Caco-2 (cell line): ENCODE results near the gene KRT71. TPM values are rescaled to one million over a fixed set of nuclear protein-coding genes. Genes with fewer than 3 reads are reported as not detected.

Experiments
- BruUV-seq: library from RNA; stranded (reverse); fragments of 400-500 nt; replicated peaks from 2 replicates; lab custom pipeline; 2021; lab: Mats Ljungman, UMichigan
- CTCF ChIA-PET: fragments of 300-600 bp; sonication (Branson Sonifier 250); formaldehyde crosslinking; loops from one replicate; lab custom pipeline; 2022; ENCODE audit warnings: antibody characterized with exemption; lab: Charles Lee
- POLR2A ChIA-PET: fragments of 300-600 bp; sonication (Branson Sonifier 250); formaldehyde crosslinking; loops from one replicate; lab custom pipeline; 2022; ENCODE audit warnings: antibody characterized with exemption; lab: Charles Lee
- DNase-seq, 2 experiments: peaks; one replicate each; pipeline versions ENCODE4 v3.0.0 to v3.0.0-alpha.2; 2020 to 2022
- H3K27me3 ChIP-seq: replicated peaks from 2 replicates; pipeline ENCODE4 v1.6.0; 2011; ENCODE audit warnings: low read length; ENCODE audit not compliant: control insufficient read depth, insufficient read depth
- H3K36me3 ChIP-seq: 2 replicates; pipeline ENCODE4 v1.5.1; 2011; ENCODE audit warnings: low read length; ENCODE audit not compliant: control insufficient read depth, insufficient read depth
- H3K4me1 ChIP-seq: fragments of 250-450 bp; sonication (Bioruptor Pico); 2 replicates; pipeline ENCODE4 v1.5.1; 2020; ENCODE audit warnings: mild to moderate bottlenecking
- H3K4me3 ChIP-seq: 2 replicates; pipeline ENCODE4 v1.5.1; 2011; ENCODE audit warnings: low read depth, mild to moderate bottlenecking, control low read depth, low read length
- H3K9me3 ChIP-seq: fragments of 250-450 bp; sonication (Bioruptor Pico); 2 replicates; pipeline ENCODE4 v1.5.1; 2020; ENCODE audit warnings: mild to moderate bottlenecking, moderate library complexity
- H3K27ac Mint-ChIP-seq: one replicate; pipeline ENCODE4 v1.8.0; 2022; ENCODE audit warnings: mixed read lengths; ENCODE audit not compliant: unreplicated experiment
- H3K27me3 Mint-ChIP-seq: one replicate; pipeline ENCODE4 v1.8.0; 2022; ENCODE audit warnings: mixed read lengths; ENCODE audit not compliant: insufficient read depth, unreplicated experiment
- H3K36me3 Mint-ChIP-seq: one replicate; pipeline ENCODE4 v1.8.0; 2022; ENCODE audit warnings: mild to moderate bottlenecking, mixed read lengths; ENCODE audit not compliant: insufficient read depth, unreplicated experiment
- H3K4me1 Mint-ChIP-seq: one replicate; pipeline ENCODE4 v1.8.0; 2022; ENCODE audit warnings: low read depth, mixed read lengths; ENCODE audit not compliant: unreplicated experiment
- H3K4me3 Mint-ChIP-seq: one replicate; pipeline ENCODE4 v1.8.0; 2022; ENCODE audit warnings: mild to moderate bottlenecking, moderate library complexity, mixed read lengths; ENCODE audit not compliant: unreplicated experiment
- H3K9me3 Mint-ChIP-seq: one replicate; pipeline ENCODE4 v1.8.0; 2022; ENCODE audit warnings: mixed read lengths; ENCODE audit not compliant: unreplicated experiment
- CTCF ChIP-seq, 2 experiments: fragments of 200-600 bp in 1 of 2; IDR thresholded peaks; 1 replicate in 1 of 2; 2 replicates in 1 of 2; pipeline versions ENCODE4 v1.5.1 to v1.8.0; 2011 to 2022; ENCODE audit warnings: antibody characterized with exemption in 1 of 2, control low read depth in 1 of 2, inconsistent platforms in 1 of 2, low read depth in 1 of 2, low read length in 1 of 2, mild to moderate bottlenecking in 1 of 2, moderate library complexity in 1 of 2; ENCODE audit not compliant: insufficient read depth in 1 of 2, severe bottlenecking in 1 of 2, unreplicated experiment in 1 of 2
- intact Hi-C: fragments of 100-400 bp; cut with micrococcal nuclease; formaldehyde crosslinking; loops from one replicate; pipeline ENCODE4 v1.10.0; 2022; ENCODE audit not compliant: unreplicated experiment
- total RNA-seq: library from RNA; stranded (reverse); gene quantifications from 2 replicates; pipeline ENCODE4 v1.2.3, GENCODE V29; 2022

Gene KRT71
- total RNA-seq, 1 experiment from 2014 or later: 1.2 TPM

GRCh38 chr12:52546126-52546525 lies 6.8 kb downstream of the KRT71 start:
- ChIA-PET POLR2A (no interaction called here), CTCF (no interaction called here)
- Histone ChIP-seq H3K4me1 (peaks cover 22% of the 10 kb centered on the region), H3K9me3 (no peaks in the 10 kb centered on the region), H3K4me3 (no peak overlapping the region), H3K36me3 (no peaks in the 10 kb centered on the region), H3K27me3 (no peaks in the 10 kb centered on the region)
- no peaks in the 10 kb centered on the region for H3K27me3 Mint-ChIP-seq
- BruUV-seq: no TSS peak
- H3K36me3 Mint-ChIP-seq: peaks cover 3% of the 10 kb centered on the region
- no peak overlapping the region for H3K27ac Mint-ChIP-seq
- H3K4me1 Mint-ChIP-seq: peaks cover 11% of the 10 kb centered on the region
- DNase-seq: no peak
- no peak overlapping the region for H3K4me3 Mint-ChIP-seq
- H3K9me3 Mint-ChIP-seq: no peaks in the 10 kb centered on the region
- no peak for TF ChIP-seq CTCF (IDR thresholded peaks at IDR 0.05; ENCODE audit: insufficient read depth in 1 of 2, low read depth in 1 of 2, low read length in 1 of 2, severe bottlenecking in 1 of 2, unreplicated experiment in 1 of 2)
- intact Hi-C loops: no loop called here

DNA sequence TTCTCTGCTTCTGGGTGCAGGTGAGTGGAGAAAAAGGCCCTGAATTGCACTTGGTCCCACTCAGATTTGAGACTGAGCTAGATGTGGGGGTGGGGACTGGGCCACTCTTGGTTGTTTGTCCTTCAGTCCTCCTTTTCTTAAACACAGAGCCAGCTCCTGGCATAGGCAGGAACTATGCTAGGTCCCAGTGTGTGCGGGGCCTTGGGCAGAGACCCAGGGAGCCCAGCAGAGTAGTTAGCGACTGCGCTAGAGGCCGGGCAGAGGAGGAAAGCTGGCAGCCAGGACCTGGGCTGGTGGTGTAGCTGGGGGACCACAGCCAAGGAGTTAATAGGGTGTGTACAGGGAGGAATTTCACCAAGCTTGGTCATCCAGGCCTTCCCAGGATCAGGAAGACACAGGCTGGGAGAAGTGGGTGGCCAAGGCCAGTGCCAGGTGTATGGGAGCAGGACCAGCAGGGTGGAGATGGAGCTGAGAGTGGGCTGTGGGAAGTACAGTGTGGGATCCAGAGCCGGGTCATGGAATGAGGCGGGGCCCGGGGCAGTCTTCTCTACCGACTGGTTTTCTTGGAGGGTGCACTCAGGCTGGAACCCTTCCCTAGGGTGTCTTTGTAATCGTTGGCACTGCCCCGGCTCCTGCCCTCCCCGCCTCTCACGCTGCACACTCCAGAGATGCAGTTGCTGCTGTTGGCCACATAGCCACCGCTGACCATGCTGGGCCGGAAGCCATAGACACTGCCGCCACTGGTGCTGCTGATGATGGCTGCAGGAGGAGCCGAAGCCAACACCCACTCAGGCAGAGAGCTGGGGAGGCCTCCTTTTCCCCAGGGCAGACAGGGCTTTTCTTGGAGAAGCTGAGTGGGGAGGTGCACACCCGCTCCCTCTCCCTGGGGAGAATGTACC lies 8.7 kb downstream of the KRT71 start:
- no peaks in the 10 kb centered on the region for H3K27me3 ChIP-seq
- intact Hi-C loops: no loop called here
- ChIA-PET POLR2A (no interaction called here), CTCF (interaction anchor here (0.6 kb wide), 1 partner anchor 386 kb away, joined by 3 read pairs; no protein-coding TSS in a partner anchor)
- peaks cover 9% of the 10 kb centered on the region for H3K4me1 ChIP-seq
- H3K36me3 ChIP-seq: no peaks in the 10 kb centered on the region
- TF ChIP-seq CTCF (IDR thresholded peaks at IDR 0.05; ENCODE audit: insufficient read depth in 1 of 2, low read depth in 1 of 2, low read length in 1 of 2, severe bottlenecking in 1 of 2, unreplicated experiment in 1 of 2): no peak
- Mint-ChIP-seq H3K27ac (no peak overlapping the region), H3K4me3 (no peak overlapping the region), H3K4me1 (peaks cover 7% of the 10 kb centered on the region), H3K36me3 (no peaks in the 10 kb centered on the region), H3K27me3 (no peaks in the 10 kb centered on the region), H3K9me3 (no peaks in the 10 kb centered on the region)
- no peak for DNase-seq
- BruUV-seq: no TSS peak
- no peak overlapping the region for H3K4me3 ChIP-seq
- no peaks in the 10 kb centered on the region for H3K9me3 ChIP-seq

DNA sequence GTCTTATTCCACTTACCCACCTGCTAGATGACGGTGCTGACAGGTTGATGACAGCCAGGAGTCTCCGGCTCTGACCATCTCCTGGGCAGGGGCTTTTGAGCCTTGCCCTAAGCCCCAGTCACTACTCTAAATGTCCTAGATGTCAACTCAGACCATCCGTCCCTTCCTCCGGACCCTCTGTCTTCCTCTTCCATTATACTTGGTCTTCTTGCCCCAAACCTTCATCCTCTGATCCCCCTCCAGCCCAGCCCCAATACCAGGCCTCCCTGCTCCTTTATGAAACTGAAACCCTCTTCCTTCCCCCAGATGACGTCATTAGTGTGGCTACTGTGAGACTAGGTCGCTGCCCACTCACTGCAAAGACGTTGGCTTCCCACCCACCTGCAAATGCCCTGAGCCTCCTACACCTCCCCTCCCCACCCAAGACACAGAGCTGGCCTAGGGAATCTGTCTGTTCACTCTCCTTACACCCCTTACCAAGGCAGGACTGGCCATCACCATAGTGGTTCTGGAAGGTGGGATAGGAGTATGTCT lies 10.1 kb downstream of the KRT71 start:
- Histone ChIP-seq H3K27me3 (no peaks in the 10 kb centered on the region), H3K36me3 (no peaks in the 10 kb centered on the region), H3K9me3 (no peaks in the 10 kb centered on the region), H3K4me1 (peaks cover 16% of the 10 kb centered on the region), H3K4me3 (no peak overlapping the region)
- ChIA-PET CTCF (no interaction called here), POLR2A (no interaction called here)
- peaks cover 14% of the 10 kb centered on the region for H3K4me1 Mint-ChIP-seq
- BruUV-seq: no TSS peak
- H3K27me3 Mint-ChIP-seq: no peaks in the 10 kb centered on the region
- intact Hi-C loops: no loop called here
- no peak for DNase-seq
- H3K36me3 Mint-ChIP-seq: no peaks in the 10 kb centered on the region
- H3K9me3 Mint-ChIP-seq: no peaks in the 10 kb centered on the region
- no peak overlapping the region for H3K27ac Mint-ChIP-seq
- no peak overlapping the region for H3K4me3 Mint-ChIP-seq
- no peak for TF ChIP-seq CTCF (IDR thresholded peaks at IDR 0.05; ENCODE audit: insufficient read depth in 1 of 2, low read depth in 1 of 2, low read length in 1 of 2, severe bottlenecking in 1 of 2, unreplicated experiment in 1 of 2)
